H9 (cell line): ENCODE results near the gene KCNA3. TPM values are rescaled to one million over a fixed set of nuclear protein-coding genes. Genes with fewer than 3 reads are reported as not detected.

Experiments
- DNase-seq: peaks from one replicate; pipeline ENCODE4 v3.0.0-alpha.2; 2017
- H2AFZ ChIP-seq: one replicate; pipeline ENCODE4 v1.6.1; 2013; ENCODE audit warnings: mild to moderate bottlenecking, low read length, control low read depth, moderate library complexity
- H2AK5ac ChIP-seq: 2 replicates; pipeline ENCODE4 v1.6.1; 2013; ENCODE audit warnings: low read length, control low read depth, mixed read lengths; ENCODE audit not compliant: insufficient read length
- H2BK120ac ChIP-seq: one replicate; pipeline ENCODE4 v1.6.1; 2013; ENCODE audit warnings: low read depth, mild to moderate bottlenecking, low read length, control low read depth, inconsistent platforms; ENCODE audit not compliant: poor library complexity, severe bottlenecking
- H2BK12ac ChIP-seq: 2 replicates; pipeline ENCODE4 v1.6.1; 2013; ENCODE audit warnings: low read length, control low read depth, mixed read lengths, low read depth; ENCODE audit not compliant: insufficient read length
- H2BK15ac ChIP-seq: 2 replicates; pipeline ENCODE4 v1.6.1; 2013; ENCODE audit warnings: low read depth, low read length, control low read depth
- H2BK20ac ChIP-seq: one replicate; pipeline ENCODE4 v1.6.1; 2013; ENCODE audit warnings: low read depth, mild to moderate bottlenecking, low read length, control low read depth, inconsistent platforms; ENCODE audit not compliant: poor library complexity, severe bottlenecking
- H2BK5ac ChIP-seq: 2 replicates; pipeline ENCODE4 v1.6.1; 2013; ENCODE audit warnings: low read length, control low read depth, mixed read lengths; ENCODE audit not compliant: insufficient read length
- H3K14ac ChIP-seq: 2 replicates; pipeline ENCODE4 v1.6.1; 2013; ENCODE audit warnings: low read length, control low read depth; ENCODE audit not compliant: insufficient read depth
- H3K18ac ChIP-seq: 2 replicates; pipeline ENCODE4 v1.6.1; 2013; ENCODE audit warnings: low read depth, mild to moderate bottlenecking, mixed read lengths, low read length, control low read depth; ENCODE audit not compliant: insufficient read length
- H3K23ac ChIP-seq: 2 replicates; pipeline ENCODE4 v1.6.1; 2013; ENCODE audit warnings: low read length, control low read depth, mixed read lengths, low read depth; ENCODE audit not compliant: insufficient read length
- H3K23me2 ChIP-seq: 2 replicates; pipeline ENCODE4 v1.6.1; 2013; ENCODE audit warnings: low read depth, mild to moderate bottlenecking, mixed read lengths, low read length, control low read depth; ENCODE audit not compliant: insufficient read length, poor library complexity, severe bottlenecking
- H3K27ac ChIP-seq: 2 replicates; pipeline ENCODE4 v1.5.1; 2013; ENCODE audit warnings: low read length, control low read depth, mixed read lengths, low read depth; ENCODE audit not compliant: insufficient read length
- H3K27me3 ChIP-seq: 2 replicates; pipeline ENCODE4 v1.6.1; 2013; ENCODE audit warnings: low read length, control low read depth, inconsistent platforms; ENCODE audit not compliant: insufficient read depth
- H3K4ac ChIP-seq: 2 replicates; pipeline ENCODE4 v1.6.1; 2013; ENCODE audit warnings: low read depth, mild to moderate bottlenecking, control low read depth, inconsistent platforms, low read length, moderate library complexity
- H3K4me1 ChIP-seq: 2 replicates; pipeline ENCODE4 v1.6.1; 2013; ENCODE audit warnings: low read length, control low read depth, inconsistent platforms; ENCODE audit not compliant: insufficient read depth
- H3K4me2 ChIP-seq: 2 replicates; pipeline ENCODE4 v1.6.1; 2013; ENCODE audit warnings: low read length, control low read depth, mixed read lengths; ENCODE audit not compliant: insufficient read length, insufficient read depth
- H3K56ac ChIP-seq: 2 replicates; pipeline ENCODE4 v1.6.1; 2013; ENCODE audit warnings: low read depth, mild to moderate bottlenecking, mixed read lengths, low read length, control low read depth; ENCODE audit not compliant: insufficient read length
- H3K79me1 ChIP-seq: 2 replicates; pipeline ENCODE4 v1.6.1; 2013; ENCODE audit warnings: low read depth, mild to moderate bottlenecking, moderate library complexity, low read length, control low read depth, inconsistent platforms; ENCODE audit not compliant: insufficient read depth, poor library complexity, severe bottlenecking
- H3K79me2 ChIP-seq: 2 replicates; pipeline ENCODE4 v1.6.1; 2013; ENCODE audit warnings: low read length, control low read depth, inconsistent platforms; ENCODE audit not compliant: insufficient read depth
- H3K9ac ChIP-seq: 2 replicates; pipeline ENCODE4 v1.6.1; 2013; ENCODE audit warnings: low read length, control low read depth, mixed read lengths; ENCODE audit not compliant: insufficient read length; ENCODE audit errors: extremely low read depth
- H3K9me3 ChIP-seq: one replicate; pipeline ENCODE4 v1.6.1; 2013; ENCODE audit warnings: low read depth, low read length, inconsistent platforms; ENCODE audit not compliant: control insufficient read depth
- H3T11ph ChIP-seq: one replicate; pipeline ENCODE4 v1.6.1; 2013; ENCODE audit warnings: mild to moderate bottlenecking, low read length, control low read depth, inconsistent platforms
- H4K20me1 ChIP-seq: one replicate; pipeline ENCODE4 v1.6.1; 2013; ENCODE audit not compliant: control insufficient read depth, insufficient read length, insufficient read depth
- H4K5ac ChIP-seq: 2 replicates; pipeline ENCODE4 v1.6.1; 2013; ENCODE audit warnings: low read depth, mild to moderate bottlenecking, mixed read lengths, low read length, control low read depth; ENCODE audit not compliant: insufficient read length
- H4K8ac ChIP-seq: replicated peaks from 2 replicates; pipeline ENCODE4 v1.6.1; 2013; ENCODE audit warnings: low read length, control low read depth, mixed read lengths, low read depth; ENCODE audit not compliant: insufficient read length
- H4K91ac ChIP-seq: 2 replicates; pipeline ENCODE4 v1.6.1; 2013; ENCODE audit warnings: low read depth, mild to moderate bottlenecking, moderate library complexity, mixed read lengths, low read length, control low read depth; ENCODE audit not compliant: insufficient read length
- H3K27ac Mint-ChIP-seq, 3 experiments: 2 replicates in 2 of 3; 3 replicates in 1 of 3; pipeline ENCODE4 v1.8.0; 2020 to 2021; ENCODE audit warnings: mixed read lengths in 3 of 3, mild to moderate bottlenecking in 1 of 3, moderate library complexity in 1 of 3
- H3K27me3 Mint-ChIP-seq: 2 replicates; pipeline ENCODE4 v1.8.0; 2021; ENCODE audit warnings: low read depth, mild to moderate bottlenecking, moderate library complexity, mixed read lengths
- H3K36me3 Mint-ChIP-seq, 3 experiments: 2 replicates in 2 of 3; 3 replicates in 1 of 3; pipeline ENCODE4 v1.8.0; 2020 to 2021; ENCODE audit warnings: low read depth in 3 of 3, mixed read lengths in 3 of 3; ENCODE audit not compliant: insufficient read depth in 1 of 3
- H3K4me1 Mint-ChIP-seq, 2 experiments: 2 replicates each; pipeline ENCODE4 v1.8.0; 2020; ENCODE audit warnings: mixed read lengths in 2 of 2
- H3K4me3 Mint-ChIP-seq, 2 experiments: 2 replicates in 1 of 2; 3 replicates in 1 of 2; pipeline ENCODE4 v1.8.0; 2020 to 2021; ENCODE audit warnings: mild to moderate bottlenecking in 2 of 2, mixed read lengths in 2 of 2, moderate library complexity in 1 of 2
- H3K9me3 Mint-ChIP-seq, 2 experiments: 2 replicates in 1 of 2; 3 replicates in 1 of 2; pipeline ENCODE4 v1.8.0; 2020; ENCODE audit warnings: mild to moderate bottlenecking in 2 of 2, mixed read lengths in 2 of 2, moderate library complexity in 1 of 2
- CTCF ChIP-seq: fragments of 200-600 bp; sonication (generic); conservative IDR thresholded peaks from 3 replicates; pipeline ENCODE4 v1.8.0; 2021; ENCODE audit warnings: antibody characterized with exemption, mild to moderate bottlenecking
- WGBS: extraction: QIAGEN DNeasy Blood & Tissue Kit; methylation state at CpG from one replicate; pipeline ENCODE4 v1.1.7; 2013; ENCODE audit warnings: missing lambda C conversion rate, low lambda C conversion rate, mixed read lengths; ENCODE audit not compliant: insufficient read length; ENCODE audit errors: extremely low coverage; 5-methylcytosine and 5-hydroxymethylcytosine counted together
- total RNA-seq: library from RNA; stranded (reverse); gene quantifications from 2 replicates; pipeline ENCODE4 v1.2.1, GENCODE V29; 2021

KCNA3 gene
- total RNA-seq, 1 experiment from 2014 or later = 0.92 TPM

- no peak overlapping the region for H2BK12ac ChIP-seq
- H2BK15ac ChIP-seq = no peak overlapping the region
- Mint-ChIP-seq H3K36me3 (no peaks in the 10 kb centered on the region), H3K4me1 (no peaks in the 10 kb centered on the region), H3K4me3 (no peak overlapping the region), H3K9me3 (no peaks in the 10 kb centered on the region), H3K27me3 (peaks cover 18% of the 10 kb centered on the region), H3K27ac (no peak overlapping the region)
- H3T11ph ChIP-seq = no peak overlapping the region
- no peaks in the 10 kb centered on the region for H3K27me3 ChIP-seq
- H2BK20ac ChIP-seq = no peak overlapping the region
- no peaks in the 10 kb centered on the region for H3K79me2 ChIP-seq
- no peak overlapping the region for H3K4me2 ChIP-seq
- H3K56ac ChIP-seq = no peak overlapping the region
- H3K4ac ChIP-seq = no peak overlapping the region
- no peak overlapping the region for H2AK5ac ChIP-seq
- H2AFZ ChIP-seq = no peak overlapping the region
- no peak overlapping the region for H4K5ac ChIP-seq
- DNase-seq = no peak
- WGBS = no CpG with 5 or more reads among the region's 2 CpGs
- H4K91ac ChIP-seq = no peak overlapping the region
- H3K23ac ChIP-seq = no peak overlapping the region
- peak; percentile 15; the same call in 1 of the 3 replicates for TF ChIP-seq CTCF
- no peak overlapping the region for H3K14ac ChIP-seq
- no peak overlapping the region for H3K27ac ChIP-seq
- no peak overlapping the region for H3K9ac ChIP-seq
- no peak overlapping the region for H4K8ac ChIP-seq
- no peaks in the 10 kb centered on the region for H3K4me1 ChIP-seq
- no peaks in the 10 kb centered on the region for H4K20me1 ChIP-seq
- no peak overlapping the region for H3K18ac ChIP-seq
- H2BK5ac ChIP-seq = no peak overlapping the region
- H2BK120ac ChIP-seq = no peak overlapping the region
- no peaks in the 10 kb centered on the region for H3K9me3 ChIP-seq
- H3K79me1 ChIP-seq = no peaks in the 10 kb centered on the region
- no peaks in the 10 kb centered on the region for H3K23me2 ChIP-seq
These were observed 36.7 kb downstream of the KCNA3 start for GRCh38 chr1:110638058-110638457.
